HEK293T (cell line): ENCODE data around the gene FBN1.

ENCODE experiments used
- CTCF ChIA-PET: fragments of 350-600 bp; formaldehyde crosslinking; extraction: SDS; loops from one replicate; lab custom pipeline; 2021; ENCODE audit warnings: antibody characterized with exemption, inconsistent platforms; lab: Yijun Ruan, JAX
- POLR2A ChIA-PET: fragments of 350-600 bp; formaldehyde crosslinking; extraction: SDS; loops from one replicate; lab custom pipeline; 2020; ENCODE audit warnings: antibody characterized with exemption, inconsistent platforms; lab: Yijun Ruan, JAX
- DNase-seq: peaks from one replicate; pipeline ENCODE4 v3.0.0; 2012; ENCODE audit warnings: mixed read lengths; ENCODE audit errors: extremely low spot score
- ARNT ChIP-seq: fragments of 450-650 bp; IDR thresholded peaks from 2 replicates; pipeline ENCODE4 v1.6.1; 2017; ENCODE audit warnings: mild to moderate bottlenecking
- BHLHE40 ChIP-seq: fragments of 450-650 bp; IDR thresholded peaks from 2 replicates; pipeline ENCODE4 v1.6.1; 2016; ENCODE audit warnings: mild to moderate bottlenecking, moderate library complexity, borderline replicate concordance
- CTBP1 ChIP-seq: fragments of 450-650 bp; IDR thresholded peaks from 2 replicates; pipeline ENCODE4 v1.6.1; 2016; ENCODE audit warnings: borderline replicate concordance
- ELF4 ChIP-seq: fragments of 450-650 bp; IDR thresholded peaks from 2 replicates; pipeline ENCODE4 v1.6.1; 2017; ENCODE audit warnings: antibody characterized with exemption
- FOXA1 ChIP-seq: fragments of 450-650 bp; IDR thresholded peaks from 2 replicates; pipeline ENCODE4 v1.6.1; 2016; ENCODE audit warnings: mild to moderate bottlenecking
- FOXK2 ChIP-seq: fragments of 450-650 bp; IDR thresholded peaks from 2 replicates; pipeline ENCODE4 v1.6.1; 2016; ENCODE audit warnings: mild to moderate bottlenecking
- FOXM1 ChIP-seq: fragments of 450-650 bp; IDR thresholded peaks from 2 replicates; pipeline ENCODE4 v1.6.1; 2017; ENCODE audit warnings: mild to moderate bottlenecking, borderline replicate concordance
- HDGF ChIP-seq: fragments of 450-650 bp; IDR thresholded peaks from 2 replicates; pipeline ENCODE4 v1.6.1; 2017; ENCODE audit warnings: antibody characterized with exemption, borderline replicate concordance
- L3MBTL2 ChIP-seq: fragments of 450-650 bp; conservative IDR thresholded peaks from 2 replicates; pipeline ENCODE4 v1.6.1; 2016; ENCODE audit warnings: mild to moderate bottlenecking
- LEF1 ChIP-seq: fragments of 450-650 bp; IDR thresholded peaks from 2 replicates; pipeline ENCODE4 v1.6.1; 2017; ENCODE audit warnings: mild to moderate bottlenecking, borderline replicate concordance
- NFRKB ChIP-seq: fragments of 450-650 bp; IDR thresholded peaks from 2 replicates; pipeline ENCODE4 v1.6.1; 2016; ENCODE audit warnings: mild to moderate bottlenecking, moderate library complexity
- SP1 ChIP-seq: fragments of 450-650 bp; IDR thresholded peaks from 2 replicates; pipeline ENCODE4 v1.6.1; 2017
- SUZ12 ChIP-seq: fragments of 450-650 bp; IDR thresholded peaks from 2 replicates; pipeline ENCODE4 v1.6.1; 2016; ENCODE audit warnings: mild to moderate bottlenecking
- TARDBP ChIP-seq: fragments of 450-650 bp; IDR thresholded peaks from 2 replicates; pipeline ENCODE4 v1.6.1; 2016
- ZNF384 ChIP-seq: fragments of 450-650 bp; IDR thresholded peaks from 2 replicates; pipeline ENCODE4 v1.6.1; 2016
- TF ChIP-seq, protein P1 (sequence below): fragments of 450-650 bp; IDR thresholded peaks from 2 replicates; pipeline ENCODE4 v1.6.1; 2016

The FBN1 gene

DNA sequence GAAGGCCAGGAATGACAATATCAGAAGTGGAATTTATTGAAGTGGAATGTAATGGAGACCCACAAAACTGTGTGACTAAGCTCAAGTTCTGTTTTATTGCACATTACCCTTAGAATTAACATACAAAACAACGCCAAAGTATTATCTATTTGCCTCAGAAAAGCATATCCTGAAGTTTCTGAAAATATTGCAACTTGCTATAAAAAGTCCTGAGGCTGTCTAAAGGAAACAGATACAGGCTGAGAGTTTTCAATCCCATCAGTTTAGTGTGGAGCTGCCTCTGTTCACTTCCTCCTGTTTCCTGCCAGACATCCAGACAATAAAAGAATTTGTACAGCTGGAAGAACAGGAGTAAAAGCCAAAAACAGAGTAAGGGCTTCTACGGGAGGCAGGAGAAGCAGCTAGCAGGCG is 108.8 kb downstream of the FBN1 start:
- no peak for DNase-seq
- TF ChIP-seq FOXK2 (no peak), L3MBTL2 (no peak), LEF1 (no peak), HDGF (no peak), ELF4 (no peak), SUZ12 (no peak), ZNF384 (no peak), CTBP1 (no peak), FOXA1 (no peak), BHLHE40 (no peak), ARNT (no peak), SP1 (no peak), TARDBP (no peak), NFRKB (no peak), FOXM1 (no peak)
- TF ChIP-seq, protein P1, sequence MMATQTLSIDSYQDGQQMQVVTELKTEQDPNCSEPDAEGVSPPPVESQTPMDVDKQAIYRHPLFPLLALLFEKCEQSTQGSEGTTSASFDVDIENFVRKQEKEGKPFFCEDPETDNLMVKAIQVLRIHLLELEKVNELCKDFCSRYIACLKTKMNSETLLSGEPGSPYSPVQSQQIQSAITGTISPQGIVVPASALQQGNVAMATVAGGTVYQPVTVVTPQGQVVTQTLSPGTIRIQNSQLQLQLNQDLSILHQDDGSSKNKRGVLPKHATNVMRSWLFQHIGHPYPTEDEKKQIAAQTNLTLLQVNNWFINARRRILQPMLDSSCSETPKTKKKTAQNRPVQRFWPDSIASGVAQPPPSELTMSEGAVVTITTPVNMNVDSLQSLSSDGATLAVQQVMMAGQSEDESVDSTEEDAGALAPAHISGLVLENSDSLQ = no peak
- ChIA-PET POLR2A (no interaction called here), CTCF (no interaction called here)

DNA sequence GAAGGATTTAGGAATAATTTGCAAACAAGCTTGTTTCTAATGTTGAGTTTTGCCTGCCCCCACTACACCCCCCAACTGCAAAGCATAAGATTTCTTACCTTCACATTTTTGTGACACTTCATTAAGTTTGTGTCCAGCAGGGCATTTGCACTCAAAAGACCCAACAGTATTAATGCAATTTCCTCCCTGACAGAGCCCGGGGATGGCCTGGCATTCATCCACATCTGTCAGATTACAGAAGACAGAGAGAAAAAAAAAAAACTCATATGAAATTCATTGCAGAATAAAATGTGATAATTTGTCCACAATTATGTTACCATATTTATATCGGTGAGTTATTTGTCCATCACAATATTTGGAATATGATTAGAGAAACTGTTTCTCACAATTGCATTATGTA is 111.5 kb downstream of the FBN1 start:
- TF ChIP-seq SP1 (no peak), FOXK2 (no peak), L3MBTL2 (no peak), FOXM1 (no peak), FOXA1 (no peak), CTBP1 (no peak)
- POLR2A ChIA-PET = no interaction called here

DNA sequence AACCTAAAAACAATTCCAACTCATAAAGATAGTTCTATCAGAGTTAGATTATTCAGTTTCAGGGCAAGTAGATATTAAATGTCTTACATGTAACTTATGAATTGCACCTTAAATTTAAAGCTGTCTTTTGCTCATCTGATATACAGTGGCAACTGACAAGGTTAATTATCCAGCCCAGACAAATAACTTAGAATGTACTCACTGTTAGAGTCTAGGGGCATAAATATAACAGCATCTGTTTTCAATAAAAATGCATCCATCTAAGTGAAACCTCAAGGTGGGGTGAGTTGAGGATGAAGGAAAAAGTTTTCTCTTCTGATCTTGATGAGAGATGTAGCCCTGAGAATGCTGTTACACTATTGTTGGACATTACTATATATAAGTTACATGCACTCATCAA is 112.6 kb downstream of the FBN1 start:
- no peak for TF ChIP-seq CTBP1
- TF ChIP-seq NFRKB = no peak
- TF ChIP-seq, protein P1 = no peak
- TF ChIP-seq LEF1 = no peak
- POLR2A ChIA-PET = no interaction called here
- CTCF ChIA-PET = no interaction called here

More for the DNA sequence above, 111.5 kb downstream of the FBN1 start:
- no peak for DNase-seq
- CTCF ChIA-PET = interaction anchor here (0.8 kb wide), 1 partner anchor 26 kb away, joined by 6 read pairs; no protein-coding TSS in a partner anchor

DNA sequence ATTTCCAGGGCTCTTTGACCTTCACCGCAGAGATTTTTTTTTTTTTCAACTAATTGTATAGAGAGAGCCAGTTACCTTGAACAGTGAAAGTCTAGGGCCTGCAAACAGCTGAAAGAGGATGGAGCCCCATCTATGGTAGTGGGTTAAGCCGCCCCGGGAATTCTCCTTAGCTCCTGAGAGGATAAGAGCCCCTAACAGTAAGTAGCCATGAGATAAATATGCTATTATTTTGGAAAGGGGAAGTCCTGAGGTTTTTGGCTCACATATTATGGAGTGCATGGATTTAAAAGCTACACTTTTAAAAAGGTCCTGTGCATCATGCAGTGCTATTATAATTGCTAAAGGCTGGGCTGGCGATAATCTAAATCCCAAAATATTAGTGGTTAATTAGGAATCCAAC is 115.0 kb downstream of the FBN1 start:
- no peak for DNase-seq
- TF ChIP-seq SUZ12 = no peak
- ChIA-PET CTCF (no interaction called here), POLR2A (no interaction called here)

More for the DNA sequence above, 112.6 kb downstream of the FBN1 start:
- DNase-seq = no peak

DNA sequence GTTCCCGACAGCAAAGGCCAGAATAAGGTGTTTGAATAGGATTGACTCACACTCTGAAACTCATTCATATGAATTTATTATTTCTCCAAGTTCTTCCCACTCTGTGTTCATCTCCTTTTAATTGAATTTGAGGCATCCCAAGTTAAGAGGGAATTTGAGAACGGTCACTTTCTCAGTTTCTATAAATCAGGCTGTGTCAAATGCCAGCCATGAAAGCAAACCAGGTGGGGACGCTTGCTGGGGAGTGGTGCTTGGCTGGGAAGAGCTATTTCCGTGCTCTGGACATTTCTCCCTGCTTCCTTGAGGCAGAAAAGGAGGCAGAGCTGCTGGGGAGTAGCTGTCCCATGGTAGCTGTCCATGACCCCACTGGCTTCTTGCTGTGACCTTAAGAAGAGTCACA is 116.6 kb downstream of the FBN1 start:
- ChIA-PET POLR2A (no interaction called here), CTCF (no interaction called here)
- no peak for DNase-seq
- TF ChIP-seq ZNF384 = no peak
- TF ChIP-seq SUZ12 = no peak
- TF ChIP-seq LEF1 = no peak
- TF ChIP-seq CTBP1 = no peak
- no peak for TF ChIP-seq ARNT

DNA sequence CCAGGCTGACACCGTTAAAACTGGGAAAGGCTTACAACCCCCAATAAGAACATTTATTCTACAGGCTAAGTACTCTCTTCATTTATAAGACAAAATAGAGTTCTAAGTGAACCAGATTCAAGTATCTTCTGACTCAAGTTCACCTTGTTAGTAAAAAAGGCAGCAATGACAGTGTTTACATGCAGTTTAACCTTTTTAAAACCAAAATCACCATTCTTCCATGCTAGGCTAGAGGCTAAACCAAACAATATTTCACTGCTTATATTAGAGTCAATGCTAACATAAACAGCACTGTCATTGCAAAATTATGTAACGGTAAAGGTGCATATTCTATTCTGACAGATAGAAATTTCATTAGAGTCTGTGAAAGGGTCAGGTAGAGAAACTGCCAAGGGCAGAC is 118.0 kb downstream of the FBN1 start:
- POLR2A ChIA-PET = no interaction called here

DNA sequence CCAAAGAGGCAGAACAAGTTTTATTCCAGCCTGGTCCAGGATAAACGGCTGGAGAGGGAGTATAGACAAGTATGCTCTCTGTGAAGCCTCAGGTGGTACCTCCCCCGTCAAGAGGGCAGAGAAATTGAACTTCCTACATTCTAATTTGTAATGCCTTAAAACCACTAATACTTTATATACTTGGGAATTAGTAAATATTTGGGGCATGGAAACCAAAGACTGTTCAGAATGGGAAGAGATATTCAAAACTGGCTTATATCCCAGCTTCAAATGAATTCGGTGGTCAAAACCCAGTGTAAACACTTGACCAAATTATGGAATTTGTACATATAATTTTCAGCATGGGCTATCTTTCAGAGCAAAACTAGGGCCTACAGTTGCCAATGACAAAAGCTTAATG is 122.6 kb downstream of the FBN1 start:
- ChIA-PET CTCF (no interaction called here), POLR2A (no interaction called here)
- no peak for DNase-seq
- TF ChIP-seq FOXK2 (no peak), CTBP1 (no peak)

More for the DNA sequence above, 118.0 kb downstream of the FBN1 start:
- CTCF ChIA-PET = no interaction called here
- TF ChIP-seq FOXA1 (no peak), FOXM1 (no peak)
- TF ChIP-seq, protein P1 = no peak
- no peak for DNase-seq

DNA sequence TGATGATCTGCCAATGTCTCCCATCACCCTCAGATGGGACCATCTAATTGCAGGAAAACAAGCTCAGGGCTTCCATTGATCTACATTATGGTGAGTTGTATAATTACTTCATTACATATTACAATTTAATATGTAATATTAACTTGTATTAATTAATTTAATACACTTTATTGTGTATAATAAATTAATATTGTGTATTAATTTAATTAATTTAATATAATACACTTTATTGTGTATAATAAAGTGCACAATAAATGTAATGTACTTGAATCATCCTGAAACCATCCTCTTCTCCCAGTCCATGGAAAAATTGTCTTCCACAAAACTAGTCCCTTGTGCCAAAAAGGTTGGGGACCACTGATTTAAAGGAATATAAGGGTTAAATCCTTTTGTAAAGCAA is 123.4 kb downstream of the FBN1 start:
- TF ChIP-seq SUZ12 = no peak
- no peak for TF ChIP-seq SP1
- no peak for TF ChIP-seq HDGF
- TF ChIP-seq TARDBP = no peak
- TF ChIP-seq ELF4 = no peak
- TF ChIP-seq FOXK2 = no peak
- TF ChIP-seq CTBP1 = no peak
- no peak for TF ChIP-seq ARNT
- no peak for TF ChIP-seq ZNF384
- no peak for TF ChIP-seq NFRKB
- no peak for TF ChIP-seq BHLHE40
- TF ChIP-seq, protein P1 = no peak
- TF ChIP-seq LEF1 = no peak
- TF ChIP-seq FOXA1 = no peak
- TF ChIP-seq FOXM1 = no peak
- TF ChIP-seq L3MBTL2 = no peak
- ChIA-PET POLR2A (no interaction called here), CTCF (no interaction called here)

More for the DNA sequence above, 123.4 kb downstream of the FBN1 start:
- DNase-seq = no peak
